ENCODE data around the gene SUN2.

The SUN2 gene

GRCh38 chr22:38697425-38698089, 58.2 kb downstream of the SUN2 start:
- no peak for DNase-seq (ENCODE audit: low read depth)

- no peak for DNase-seq (ENCODE audit: low read depth)
Measured at GRCh38 chr22:38696606-38697424, 59.0 kb downstream of the SUN2 start.

GRCh38 chr22:38694940-38695339, 60.9 kb downstream of the SUN2 start:
- DNase-seq (ENCODE audit: low read depth): no peak

GRCh38 chr22:38694049-38694448, 61.7 kb downstream of the SUN2 start:
- DNase-seq (ENCODE audit: low read depth): no peak

GRCh38 chr22:38689651-38690050, 66.1 kb downstream of the SUN2 start:
- DNase-seq (ENCODE audit: low read depth): no peak

- DNase-seq (ENCODE audit: low read depth): no peak
Measured at GRCh38 chr22:38685761-38686160, 70.0 kb downstream of the SUN2 start.

- no peak for DNase-seq (ENCODE audit: low read depth)
Measured at GRCh38 chr22:38684895-38685294, 70.9 kb downstream of the SUN2 start.

Data from stimulated activated CD8-positive, alpha-beta memory T cell treated with anti-CD3 and anti-CD28 coated beads, Interleukin-4, amount 100 ng/mL, for 24 hours (primary cell).